ENCODE data around the gene TECTB.

The TECTB gene

GRCh38 chr10:112274831-112275230, 8.4 kb upstream of the TECTB start:
- no peak for DNase-seq (ENCODE audit: low read depth in 2 of 2, low spot score in 1 of 2)

- DNase-seq (ENCODE audit: low read depth in 2 of 2, low spot score in 1 of 2) = no peak
These were observed 7.5 kb upstream of the TECTB start for GRCh38 chr10:112275512-112276245.

- no peak for DNase-seq (ENCODE audit: low read depth in 2 of 2, low spot score in 1 of 2)
These were observed 4.3 kb upstream of the TECTB start for GRCh38 chr10:112278871-112279270.

GRCh38 chr10:112279433-112279832, 3.8 kb upstream of the TECTB start:
- no peak for DNase-seq (ENCODE audit: low read depth in 2 of 2, low spot score in 1 of 2)

GRCh38 chr10:112280205-112280921, 2.8 kb upstream of the TECTB start:
- DNase-seq (ENCODE audit: low read depth in 2 of 2, low spot score in 1 of 2) = no peak

- no peak for DNase-seq (ENCODE audit: low read depth in 2 of 2, low spot score in 1 of 2)
These were observed 1.1 kb upstream of the TECTB start for GRCh38 chr10:112282086-112282485.

- no peak for DNase-seq (ENCODE audit: low read depth in 2 of 2, low spot score in 1 of 2)
These were observed 3.9 kb downstream of the TECTB start for GRCh38 chr10:112286837-112287818.

GRCh38 chr10:112287844-112288243, 4.6 kb downstream of the TECTB start:
- DNase-seq (ENCODE audit: low read depth in 2 of 2, low spot score in 1 of 2) = no peak

GRCh38 chr10:112288486-112288885, 5.3 kb downstream of the TECTB start:
- no peak for DNase-seq (ENCODE audit: low read depth in 2 of 2, low spot score in 1 of 2)

GRCh38 chr10:112289373-112290053, 6.3 kb downstream of the TECTB start:
- DNase-seq (ENCODE audit: low read depth in 2 of 2, low spot score in 1 of 2) = no peak

GRCh38 chr10:112290054-112290373, 6.8 kb downstream of the TECTB start:
- no peak for DNase-seq (ENCODE audit: low read depth in 2 of 2, low spot score in 1 of 2)

GRCh38 chr10:112294169-112294568, 11.0 kb downstream of the TECTB start:
- no peak for DNase-seq (ENCODE audit: low read depth in 2 of 2, low spot score in 1 of 2)

GRCh38 chr10:112295853-112296830, 12.9 kb downstream of the TECTB start:
- no peak for DNase-seq (ENCODE audit: low read depth in 2 of 2, low spot score in 1 of 2)

GRCh38 chr10:112296908-112297331, 13.7 kb downstream of the TECTB start:
- no peak for DNase-seq (ENCODE audit: low read depth in 2 of 2, low spot score in 1 of 2)

- no peak for DNase-seq (ENCODE audit: low read depth in 2 of 2, low spot score in 1 of 2)
These were observed 15.4 kb downstream of the TECTB start for GRCh38 chr10:112298581-112298980.

- no peak for DNase-seq (ENCODE audit: low read depth in 2 of 2, low spot score in 1 of 2)
These were observed 16.3 kb downstream of the TECTB start for GRCh38 chr10:112299456-112299855.

- no peak for DNase-seq (ENCODE audit: low read depth in 2 of 2, low spot score in 1 of 2)
These were observed 19.1 kb downstream of the TECTB start for GRCh38 chr10:112302335-112302734.

GRCh38 chr10:112303528-112303927, 20.3 kb downstream of the TECTB start:
- no peak for DNase-seq (ENCODE audit: low read depth in 2 of 2, low spot score in 1 of 2)

GRCh38 chr10:112304267-112304859, 21.2 kb downstream of the TECTB start:
- DNase-seq (ENCODE audit: low read depth in 2 of 2, low spot score in 1 of 2) = no peak
